ENCODE data around the gene EXOG. TPM values are rescaled to one million over a fixed set of nuclear protein-coding genes. Genes with fewer than 3 reads are reported as not detected.

The EXOG gene
- polyA plus RNA-seq, 1 donor (not counting 4 experiments of a cell fraction or from before 2014, with no cell fraction given): 10.3 TPM

DNA sequence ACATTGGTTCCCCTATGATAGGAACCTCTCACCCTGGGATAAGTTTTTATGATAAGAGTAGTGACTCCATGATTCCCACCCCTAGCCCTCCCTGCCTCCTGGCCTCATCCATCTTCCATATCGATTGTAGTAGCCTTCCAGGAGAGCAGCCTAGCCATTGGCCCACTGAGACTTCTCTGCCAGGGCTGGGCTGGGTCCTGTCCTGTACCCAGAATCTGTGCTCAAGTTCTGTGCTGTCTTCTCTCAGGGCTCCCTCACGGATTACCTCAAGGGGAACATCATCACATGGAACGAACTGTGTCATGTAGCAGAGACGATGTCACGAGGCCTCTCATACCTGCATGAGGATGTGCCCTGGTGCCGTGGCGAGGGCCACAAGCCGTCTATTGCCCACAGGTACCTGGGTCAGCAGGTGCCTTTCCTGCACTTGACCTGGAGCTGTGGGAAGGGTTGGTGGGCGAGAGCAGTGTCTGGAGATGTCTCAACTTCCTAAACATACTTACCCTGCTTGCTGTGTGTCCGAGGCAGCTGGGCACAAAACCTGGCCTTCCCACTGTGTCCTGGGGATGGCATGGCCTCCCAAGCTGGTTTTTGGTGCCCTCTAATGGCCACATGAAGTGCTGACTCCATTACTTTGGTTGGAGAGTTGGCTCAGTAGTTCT lies 16.6 kb upstream of the EXOG start:
- dilution Hi-C loops (cut with MboI; ENCODE audit: extremely low pct_ligation_motif_present, low sequenced_read_pairs): no loop called here
- H3K79me2 ChIP-seq (ENCODE audit: control insufficient read depth, insufficient read depth, low read length): no peaks in the 10 kb centered on the region
- no peaks in the 10 kb centered on the region for H4K20me1 ChIP-seq (ENCODE audit: control insufficient read depth, extremely low read depth, insufficient read depth, low read length)
- TF ChIP-seq EZH2 (IDR thresholded peaks at IDR 0.05; ENCODE audit: low read length): no peak
- TF ChIP-seq, protein P1, sequence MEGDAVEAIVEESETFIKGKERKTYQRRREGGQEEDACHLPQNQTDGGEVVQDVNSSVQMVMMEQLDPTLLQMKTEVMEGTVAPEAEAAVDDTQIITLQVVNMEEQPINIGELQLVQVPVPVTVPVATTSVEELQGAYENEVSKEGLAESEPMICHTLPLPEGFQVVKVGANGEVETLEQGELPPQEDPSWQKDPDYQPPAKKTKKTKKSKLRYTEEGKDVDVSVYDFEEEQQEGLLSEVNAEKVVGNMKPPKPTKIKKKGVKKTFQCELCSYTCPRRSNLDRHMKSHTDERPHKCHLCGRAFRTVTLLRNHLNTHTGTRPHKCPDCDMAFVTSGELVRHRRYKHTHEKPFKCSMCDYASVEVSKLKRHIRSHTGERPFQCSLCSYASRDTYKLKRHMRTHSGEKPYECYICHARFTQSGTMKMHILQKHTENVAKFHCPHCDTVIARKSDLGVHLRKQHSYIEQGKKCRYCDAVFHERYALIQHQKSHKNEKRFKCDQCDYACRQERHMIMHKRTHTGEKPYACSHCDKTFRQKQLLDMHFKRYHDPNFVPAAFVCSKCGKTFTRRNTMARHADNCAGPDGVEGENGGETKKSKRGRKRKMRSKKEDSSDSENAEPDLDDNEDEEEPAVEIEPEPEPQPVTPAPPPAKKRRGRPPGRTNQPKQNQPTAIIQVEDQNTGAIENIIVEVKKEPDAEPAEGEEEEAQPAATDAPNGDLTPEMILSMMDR (optimal IDR thresholded peaks at IDR 0.05 in 1 of 3, IDR thresholded peaks at IDR 0.05 in 1 of 3, conservative IDR thresholded peaks at IDR 0.05 in 1 of 3; ENCODE audit: extremely low read depth in 1 of 3, insufficient read depth in 2 of 3, low read length in 3 of 3): peak; percentile 89 to 96 (median 91)
- no peaks in the 10 kb centered on the region for H3K9me1 ChIP-seq (ENCODE audit: control insufficient read depth, extremely low read depth, insufficient read depth, low read length)
- H3K27me3 ChIP-seq (ENCODE audit: control insufficient read depth, extremely low read depth, insufficient read depth, low read length): no peaks in the 10 kb centered on the region
- H3K4me1 ChIP-seq (ENCODE audit: control insufficient read depth, extremely low read depth, insufficient read depth, low read length): no peaks in the 10 kb centered on the region
- H3K27ac ChIP-seq (ENCODE audit: control insufficient read depth, insufficient read depth, low read length): no peak overlapping the region
- peaks cover 0 to 1% of the 10 kb centered on the region in 2 experiments for H3K36me3 ChIP-seq (ENCODE audit: control insufficient read depth in 2 of 2, extremely low read depth in 1 of 2, insufficient read depth in 2 of 2, low read length in 2 of 2)
- H2AFZ ChIP-seq (ENCODE audit: control insufficient read depth, low read length): no peak overlapping the region
- peak; percentile 30 for DNase-seq (ENCODE audit: low read depth, low spot score)
- H3K4me3 ChIP-seq (ENCODE audit: control insufficient read depth in 2 of 3, extremely low read depth in 1 of 3, insufficient read depth in 2 of 3, low read depth in 1 of 3, low read length in 3 of 3): no peak overlapping the region
- no peak overlapping the region for H3K4me2 ChIP-seq (ENCODE audit: control insufficient read depth, extremely low read depth, insufficient read depth, low read depth, low read length)
- peak; percentile 75 for FAIRE-seq
- no peak overlapping the region for H3K9ac ChIP-seq (ENCODE audit: control insufficient read depth, extremely low read depth, insufficient read depth, low read length)
- H3K9me3 ChIP-seq (ENCODE audit: control insufficient read depth, low read depth, low read length): no peaks in the 10 kb centered on the region

DNA sequence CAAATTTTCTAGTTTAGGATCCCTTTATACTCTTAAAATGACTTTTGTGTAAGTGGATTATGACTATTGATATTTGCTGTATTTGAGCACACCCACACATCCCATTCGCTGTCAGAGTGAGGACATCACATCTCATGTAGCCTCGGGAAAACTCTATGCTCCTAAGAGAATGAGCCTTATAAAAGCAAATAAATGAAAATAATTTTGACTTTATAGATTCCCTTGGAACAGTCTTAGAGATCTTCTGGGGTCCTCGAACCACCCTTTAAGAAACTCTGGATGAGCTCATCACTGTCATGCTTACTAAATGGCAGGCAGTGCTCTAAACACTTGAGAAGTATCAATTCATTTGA lies 16.1 kb upstream of the EXOG start:
- no peaks in the 10 kb centered on the region for H3K4me1 ChIP-seq (ENCODE audit: control insufficient read depth, extremely low read depth, insufficient read depth, low read length)
- H3K9me3 ChIP-seq (ENCODE audit: control insufficient read depth, low read depth, low read length): no peaks in the 10 kb centered on the region
- dilution Hi-C loops (cut with MboI; ENCODE audit: extremely low pct_ligation_motif_present, low sequenced_read_pairs): no loop called here
- no peak overlapping the region for H3K9ac ChIP-seq (ENCODE audit: control insufficient read depth, extremely low read depth, insufficient read depth, low read length)
- H3K79me2 ChIP-seq (ENCODE audit: control insufficient read depth, insufficient read depth, low read length): no peaks in the 10 kb centered on the region
- FAIRE-seq (peak; percentile 23), DNase-seq (ENCODE audit: low read depth, low spot score) (no peak)
- peaks cover 0 to 1% of the 10 kb centered on the region in 2 experiments for H3K36me3 ChIP-seq (ENCODE audit: control insufficient read depth in 2 of 2, extremely low read depth in 1 of 2, insufficient read depth in 2 of 2, low read length in 2 of 2)
- H2AFZ ChIP-seq (ENCODE audit: control insufficient read depth, low read length): no peak overlapping the region
- no peaks in the 10 kb centered on the region for H3K27me3 ChIP-seq (ENCODE audit: control insufficient read depth, extremely low read depth, insufficient read depth, low read length)
- H4K20me1 ChIP-seq (ENCODE audit: control insufficient read depth, extremely low read depth, insufficient read depth, low read length): no peaks in the 10 kb centered on the region
- no peaks in the 10 kb centered on the region for H3K9me1 ChIP-seq (ENCODE audit: control insufficient read depth, extremely low read depth, insufficient read depth, low read length)
- H3K4me3 ChIP-seq (ENCODE audit: control insufficient read depth in 2 of 3, extremely low read depth in 1 of 3, insufficient read depth in 2 of 3, low read depth in 1 of 3, low read length in 3 of 3): no peak overlapping the region
- H3K27ac ChIP-seq (ENCODE audit: control insufficient read depth, insufficient read depth, low read length): no peak overlapping the region
- no peak overlapping the region for H3K4me2 ChIP-seq (ENCODE audit: control insufficient read depth, extremely low read depth, insufficient read depth, low read depth, low read length)
- no peak for TF ChIP-seq EZH2 (IDR thresholded peaks at IDR 0.05; ENCODE audit: low read length)
- TF ChIP-seq, protein P1 (optimal IDR thresholded peaks at IDR 0.05 in 1 of 3, IDR thresholded peaks at IDR 0.05 in 1 of 3, conservative IDR thresholded peaks at IDR 0.05 in 1 of 3; ENCODE audit: extremely low read depth in 1 of 3, insufficient read depth in 2 of 3, low read length in 3 of 3): no peak
